HepG2 (cell line): Measurements from ENCODE around the gene PTH2. TPM values are rescaled to one million over a fixed set of nuclear protein-coding genes. Genes with fewer than 3 reads are reported as not detected.

Experiments used
- ARID2 ChIP-seq: sonication (generic); formaldehyde crosslinking; IDR thresholded peaks from 2 replicates; pipeline ENCODE4 v1.8.1; 2022; ENCODE audit warnings: mild to moderate bottlenecking, missing genetic modification reagents, borderline replicate concordance
- CCAR2 ChIP-seq: fragments of 200-400 bp; formaldehyde crosslinking; optimal IDR thresholded peaks from 2 replicates; pipeline ENCODE3; 2018; ENCODE audit warnings: low read depth, mild to moderate bottlenecking, low read length, moderate library complexity
- CHD2 ChIP-seq: IDR thresholded peaks from 2 replicates; pipeline ENCODE4 v1.6.1; 2011; ENCODE audit warnings: low read depth, low read length, improper control_type of control experiment
- FOSL2 ChIP-seq: sonication (generic); formaldehyde crosslinking; IDR thresholded peaks from 2 replicates; pipeline ENCODE4 v1.4.0; 2020; ENCODE audit warnings: missing genetic modification reagents
- GTF2F1 ChIP-seq: fragments of 150-350 bp; IDR thresholded peaks from 2 replicates; pipeline ENCODE4 v1.6.1; 2014; ENCODE audit warnings: low read length
- HIVEP1 ChIP-seq: sonication (generic); formaldehyde crosslinking; IDR thresholded peaks from 2 replicates; pipeline ENCODE4 v1.4.0; 2020; ENCODE audit warnings: mild to moderate bottlenecking, missing genetic modification reagents
- HMG20A ChIP-seq: IDR thresholded peaks from 2 replicates; pipeline ENCODE4 v1.6.1; 2016; ENCODE audit warnings: borderline replicate concordance
- PAX8 ChIP-seq: sonication (generic); formaldehyde crosslinking; IDR thresholded peaks from 2 replicates; pipeline ENCODE4 v1.8.0; 2022; ENCODE audit warnings: mild to moderate bottlenecking, missing genetic modification reagents, borderline replicate concordance
- POLR2AphosphoS2 ChIP-seq: IDR thresholded peaks from 2 replicates; pipeline ENCODE4 v1.6.1; 2011; ENCODE audit warnings: low read depth, low read length, improper control_type of control experiment
- REPIN1 ChIP-seq: sonication (generic); formaldehyde crosslinking; IDR thresholded peaks from 2 replicates; pipeline ENCODE4 v1.8.0; 2022; ENCODE audit warnings: missing genetic modification reagents, low read depth, mild to moderate bottlenecking, borderline replicate concordance
- SMARCC2 ChIP-seq: fragments of 450-650 bp; IDR thresholded peaks from 2 replicates; pipeline ENCODE4 v1.6.1; 2017; ENCODE audit warnings: antibody characterized with exemption, mild to moderate bottlenecking
- YEATS2 ChIP-seq: sonication (generic); formaldehyde crosslinking; IDR thresholded peaks from 2 replicates; pipeline ENCODE4 v1.4.0; 2020; ENCODE audit warnings: missing genetic modification reagents, borderline replicate concordance
- ZBTB38 ChIP-seq: sonication (generic); formaldehyde crosslinking; IDR thresholded peaks from 2 replicates; pipeline ENCODE4 v1.5.1; 2020; ENCODE audit warnings: mild to moderate bottlenecking, missing genetic modification reagents
- ZNF331 ChIP-seq: sonication (generic); formaldehyde crosslinking; IDR thresholded peaks from 2 replicates; pipeline ENCODE4 v1.4.0; 2020; ENCODE audit warnings: missing genetic modification reagents
- ZNF367 ChIP-seq: sonication (generic); formaldehyde crosslinking; IDR thresholded peaks from 2 replicates; pipeline ENCODE4 v1.4.0; 2020; ENCODE audit warnings: missing genetic modification reagents, borderline replicate concordance
- ZNF614 ChIP-seq: IDR thresholded peaks from 2 replicates; pipeline ENCODE4 v1.6.1; 2018; ENCODE audit warnings: missing biosample characterization, missing genetic modification reagents, inconsistent platforms, borderline replicate concordance
- ZNF672 ChIP-seq: sonication (generic); formaldehyde crosslinking; IDR thresholded peaks from 2 replicates; pipeline ENCODE4 v1.8.1; 2022; ENCODE audit warnings: missing genetic modification reagents
- ZNF747 ChIP-seq: sonication (generic); formaldehyde crosslinking; IDR thresholded peaks from 2 replicates; pipeline ENCODE4 v1.8.1; 2023; ENCODE audit warnings: missing genetic modification reagents, mild to moderate bottlenecking, borderline replicate concordance
- ZNF879 ChIP-seq: sonication (generic); formaldehyde crosslinking; IDR thresholded peaks from 2 replicates; pipeline ENCODE4 v1.8.1; 2023; ENCODE audit warnings: missing genetic modification reagents
- ZSCAN22 ChIP-seq: sonication (generic); formaldehyde crosslinking; IDR thresholded peaks from 2 replicates; pipeline ENCODE4 v1.4.0; 2020; ENCODE audit warnings: mild to moderate bottlenecking, missing genetic modification reagents
- polyA plus RNA-seq, 8 experiments: library from polyadenylated mRNA; depleted of rRNA in 3 of 8; stranded (reverse) in 7 of 8; unstranded in 1 of 8; fragments of >200 nt; fragmentation: Illumina TruSeq in 4 of 8; extraction: Trizol in 4 of 8; gene quantifications; 2 replicates each; pipeline versions ENCODE4 v1.2.1 to v1.2.3, GENCODE V29; 2011 to 2016; ENCODE audit warnings: low read depth in 4 of 8, missing spikeins in 1 of 8, mixed read lengths in 1 of 8; ENCODE audit not compliant: insufficient read depth in 1 of 8
- total RNA-seq, 5 experiments: library from RNA; depleted of rRNA; stranded (reverse); fragments of >200 nt; fragmentation: Illumina TruSeq; extraction: Trizol; gene quantifications; 2 replicates each; pipeline ENCODE4 v1.2.3, GENCODE V29; 2016; ENCODE audit warnings: low read depth in 1 of 5
- TF ChIP-seq, protein P1 (sequence below): IDR thresholded peaks from 2 replicates; pipeline ENCODE4 v1.6.1; 2016; ENCODE audit warnings: missing compliant biosample characterization, missing genetic modification reagents, borderline replicate concordance
- TF ChIP-seq, protein P2 (sequence below): IDR thresholded peaks from 2 replicates; pipeline ENCODE4 v1.6.1; 2016; ENCODE audit warnings: low read depth, borderline replicate concordance
- TF ChIP-seq, protein P3 (sequence below): sonication (generic); formaldehyde crosslinking; IDR thresholded peaks from 2 replicates; pipeline ENCODE4 v1.4.0; 2020; ENCODE audit warnings: missing genetic modification reagents
- TF ChIP-seq, protein P4 (sequence below): sonication (generic); formaldehyde crosslinking; IDR thresholded peaks from 2 replicates; pipeline ENCODE4 v1.4.0; 2020; ENCODE audit warnings: missing genetic modification reagents

The PTH2 gene
- total and polyA plus RNA-seq, 2 of the 13 experiments (the other 11 are each of a cell fraction or from before 2014, with no cell fraction given): not detected

DNA sequence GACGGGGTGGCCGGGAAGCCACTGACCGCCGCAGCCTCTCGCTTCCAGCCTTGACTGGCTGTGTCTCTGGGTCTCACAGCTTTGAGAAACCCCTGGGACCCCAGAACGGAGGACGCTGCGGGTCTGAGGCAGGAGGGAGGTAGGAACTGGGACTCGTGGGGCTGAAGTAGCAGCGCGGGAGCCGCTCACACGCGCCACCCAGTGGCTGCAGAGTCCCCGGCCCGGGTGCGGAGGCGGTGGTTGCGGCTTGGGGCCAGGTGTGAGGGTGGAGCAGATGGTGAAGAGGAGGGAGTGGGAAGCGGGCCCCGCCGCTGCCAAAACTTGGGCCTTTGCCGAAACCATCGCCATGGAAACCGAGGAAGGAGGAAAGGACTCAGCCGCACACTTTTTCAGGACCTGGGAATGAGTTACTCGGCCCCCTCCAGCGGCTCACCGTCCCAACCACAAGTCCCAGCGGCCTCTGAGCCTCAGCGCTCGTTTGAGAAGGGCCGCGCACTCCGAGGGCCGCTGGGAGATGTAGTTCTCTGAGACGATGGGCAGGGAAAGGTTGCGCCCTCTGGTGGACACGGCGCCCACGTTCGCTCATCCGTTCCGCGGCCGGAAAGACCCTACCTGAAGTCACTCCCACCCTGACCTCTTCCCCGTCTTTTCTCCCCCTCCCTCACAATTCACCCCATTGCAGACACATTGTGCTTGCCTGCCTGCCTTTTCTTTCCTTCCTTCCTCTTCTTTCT lies 20.3 kb upstream of the PTH2 start (continued):
- TF ChIP-seq, protein P1, sequence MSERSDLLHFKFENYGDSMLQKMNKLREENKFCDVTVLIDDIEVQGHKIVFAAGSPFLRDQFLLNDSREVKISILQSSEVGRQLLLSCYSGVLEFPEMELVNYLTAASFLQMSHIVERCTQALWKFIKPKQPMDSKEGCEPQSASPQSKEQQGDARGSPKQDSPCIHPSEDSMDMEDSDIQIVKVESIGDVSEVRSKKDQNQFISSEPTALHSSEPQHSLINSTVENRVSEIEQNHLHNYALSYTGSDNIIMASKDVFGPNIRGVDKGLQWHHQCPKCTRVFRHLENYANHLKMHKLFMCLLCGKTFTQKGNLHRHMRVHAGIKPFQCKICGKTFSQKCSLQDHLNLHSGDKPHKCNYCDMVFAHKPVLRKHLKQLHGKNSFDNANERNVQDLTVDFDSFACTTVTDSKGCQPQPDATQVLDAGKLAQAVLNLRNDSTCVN (CRISPR knock-in tag): no peak; the same call in 1 of the 2 replicates
- 0 out of 2 replicates have a peak, but pooled peaks have one; percentile 45 for TF ChIP-seq PAX8
- TF ChIP-seq ZSCAN22 (CRISPR knock-in tag): no peak
- TF ChIP-seq CCAR2: no peak
- TF ChIP-seq, protein P2, sequence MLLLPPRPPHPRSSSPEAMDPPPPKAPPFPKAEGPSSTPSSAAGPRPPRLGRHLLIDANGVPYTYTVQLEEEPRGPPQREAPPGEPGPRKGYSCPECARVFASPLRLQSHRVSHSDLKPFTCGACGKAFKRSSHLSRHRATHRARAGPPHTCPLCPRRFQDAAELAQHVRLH (CRISPR knock-in tag): no peak
- TF ChIP-seq HMG20A (CRISPR knock-in tag): no peak
- TF ChIP-seq ZNF672 (CRISPR knock-in tag): no peak
- TF ChIP-seq, protein P3, sequence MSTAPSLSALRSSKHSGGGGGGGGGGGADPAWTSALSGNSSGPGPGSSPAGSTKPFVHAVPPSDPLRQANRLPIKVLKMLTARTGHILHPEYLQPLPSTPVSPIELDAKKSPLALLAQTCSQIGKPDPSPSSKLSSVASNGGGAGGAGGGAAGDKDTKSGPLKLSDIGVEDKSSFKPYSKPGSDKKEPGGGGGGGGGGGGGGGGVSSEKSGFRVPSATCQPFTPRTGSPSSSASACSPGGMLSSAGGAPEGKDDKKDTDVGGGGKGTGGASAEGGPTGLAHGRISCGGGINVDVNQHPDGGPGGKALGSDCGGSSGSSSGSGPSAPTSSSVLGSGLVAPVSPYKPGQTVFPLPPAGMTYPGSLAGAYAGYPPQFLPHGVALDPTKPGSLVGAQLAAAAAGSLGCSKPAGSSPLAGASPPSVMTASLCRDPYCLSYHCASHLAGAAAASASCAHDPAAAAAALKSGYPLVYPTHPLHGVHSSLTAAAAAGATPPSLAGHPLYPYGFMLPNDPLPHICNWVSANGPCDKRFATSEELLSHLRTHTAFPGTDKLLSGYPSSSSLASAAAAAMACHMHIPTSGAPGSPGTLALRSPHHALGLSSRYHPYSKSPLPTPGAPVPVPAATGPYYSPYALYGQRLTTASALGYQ: no peak
- TF ChIP-seq ARID2 (CRISPR knock-in tag): no peak
- TF ChIP-seq GTF2F1: no peak
- peak; percentile 19; the same call in 1 of the 2 replicates for TF ChIP-seq REPIN1 (CRISPR knock-in tag)
- TF ChIP-seq, protein P4, sequence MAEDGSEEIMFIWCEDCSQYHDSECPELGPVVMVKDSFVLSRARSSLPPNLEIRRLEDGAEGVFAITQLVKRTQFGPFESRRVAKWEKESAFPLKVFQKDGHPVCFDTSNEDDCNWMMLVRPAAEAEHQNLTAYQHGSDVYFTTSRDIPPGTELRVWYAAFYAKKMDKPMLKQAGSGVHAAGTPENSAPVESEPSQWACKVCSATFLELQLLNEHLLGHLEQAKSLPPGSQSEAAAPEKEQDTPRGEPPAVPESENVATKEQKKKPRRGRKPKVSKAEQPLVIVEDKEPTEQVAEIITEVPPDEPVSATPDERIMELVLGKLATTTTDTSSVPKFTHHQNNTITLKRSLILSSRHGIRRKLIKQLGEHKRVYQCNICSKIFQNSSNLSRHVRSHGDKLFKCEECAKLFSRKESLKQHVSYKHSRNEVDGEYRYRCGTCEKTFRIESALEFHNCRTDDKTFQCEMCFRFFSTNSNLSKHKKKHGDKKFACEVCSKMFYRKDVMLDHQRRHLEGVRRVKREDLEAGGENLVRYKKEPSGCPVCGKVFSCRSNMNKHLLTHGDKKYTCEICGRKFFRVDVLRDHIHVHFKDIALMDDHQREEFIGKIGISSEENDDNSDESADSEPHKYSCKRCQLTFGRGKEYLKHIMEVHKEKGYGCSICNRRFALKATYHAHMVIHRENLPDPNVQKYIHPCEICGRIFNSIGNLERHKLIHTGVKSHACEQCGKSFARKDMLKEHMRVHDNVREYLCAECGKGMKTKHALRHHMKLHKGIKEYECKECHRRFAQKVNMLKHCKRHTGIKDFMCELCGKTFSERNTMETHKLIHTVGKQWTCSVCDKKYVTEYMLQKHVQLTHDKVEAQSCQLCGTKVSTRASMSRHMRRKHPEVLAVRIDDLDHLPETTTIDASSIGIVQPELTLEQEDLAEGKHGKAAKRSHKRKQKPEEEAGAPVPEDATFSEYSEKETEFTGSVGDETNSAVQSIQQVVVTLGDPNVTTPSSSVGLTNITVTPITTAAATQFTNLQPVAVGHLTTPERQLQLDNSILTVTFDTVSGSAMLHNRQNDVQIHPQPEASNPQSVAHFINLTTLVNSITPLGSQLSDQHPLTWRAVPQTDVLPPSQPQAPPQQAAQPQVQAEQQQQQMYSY (CRISPR knock-in tag): no peak
- TF ChIP-seq POLR2AphosphoS2: no peak
- TF ChIP-seq ZNF331 (CRISPR knock-in tag): peak; percentile 11; the same call in 1 of the 2 replicates
- TF ChIP-seq ZNF747 (CRISPR knock-in tag): no peak; the same call in 1 of the 2 replicates
- TF ChIP-seq YEATS2 (CRISPR knock-in tag): 0 out of 2 replicates have a peak, but pooled peaks have one; percentile 35
- no peak for TF ChIP-seq ZNF367 (CRISPR knock-in tag)
- TF ChIP-seq CHD2: peak; percentile 21; the same call in 1 of the 2 replicates
- TF ChIP-seq HIVEP1 (CRISPR knock-in tag): peak; percentile 71; the same call in 1 of the 2 replicates
- no peak for TF ChIP-seq SMARCC2
- no peak for TF ChIP-seq ZNF879 (CRISPR knock-in tag)
- peak; percentile 50; the same call in 1 of the 2 replicates for TF ChIP-seq ZBTB38 (CRISPR knock-in tag)
- TF ChIP-seq FOSL2 (CRISPR knock-in tag): no peak
- TF ChIP-seq ZNF614 (CRISPR knock-in tag): no peak
